Activated T-cell treated with anti-CD3 and anti-CD28 coated beads for 24 hours (primary cell): Measurements from ENCODE around the gene SIAH2.
"Not testable (repeated sequence)": the region's sequence is repeated elsewhere in the genome, so short reads cannot be mapped to it uniquely, and the experiment has no call there.

ENCODE experiments used
- DNase-seq: peaks from one replicate; pipeline ENCODE4 v3.0.0-alpha.2; 2020; ENCODE audit warnings: low read depth

Gene SIAH2

GRCh38 chr3:150763122-150763840 is at the start of gene SIAH2:
Gene SIAH2, minus strand, starts transcription at chr3:150763169. Its CDS starts 320 bp downstream, at chr3:150762849.
- peak; percentile 91 for DNase-seq

GRCh38 chr3:150811984-150812383 is 49.0 kb upstream of the SIAH2 start:
- DNase-seq: no peak

- DNase-seq: no peak
Measured at GRCh38 chr3:150810641-150811040, 47.7 kb upstream of the SIAH2 start.

- DNase-seq: no peak
Measured at GRCh38 chr3:150806185-150806835, 43.3 kb upstream of the SIAH2 start.

GRCh38 chr3:150805354-150805753 is 42.4 kb upstream of the SIAH2 start:
- no peak for DNase-seq

GRCh38 chr3:150803440-150803985 is 40.5 kb upstream of the SIAH2 start:
- DNase-seq: no peak

GRCh38 chr3:150800722-150801121 is 37.8 kb upstream of the SIAH2 start:
- no peak for DNase-seq

GRCh38 chr3:150798122-150798618 is 35.2 kb upstream of the SIAH2 start:
- no peak for DNase-seq

GRCh38 chr3:150797155-150797554 is 34.2 kb upstream of the SIAH2 start:
- no peak for DNase-seq

GRCh38 chr3:150796527-150796926 is 33.6 kb upstream of the SIAH2 start:
- DNase-seq: not testable (repeated sequence)

GRCh38 chr3:150793641-150794040 is 30.7 kb upstream of the SIAH2 start:
- no peak for DNase-seq

GRCh38 chr3:150790629-150791028 is 27.7 kb upstream of the SIAH2 start:
- no peak for DNase-seq

GRCh38 chr3:150789451-150789850 is 26.5 kb upstream of the SIAH2 start:
- DNase-seq: no peak

- DNase-seq: peak; percentile 77
Measured at GRCh38 chr3:150787741-150788370, 24.9 kb upstream of the SIAH2 start.

GRCh38 chr3:150786791-150787190 is 23.8 kb upstream of the SIAH2 start:
- no peak for DNase-seq

- no peak for DNase-seq
Measured at GRCh38 chr3:150784747-150785125, 21.8 kb upstream of the SIAH2 start.

GRCh38 chr3:150783920-150784746 is 21.2 kb upstream of the SIAH2 start:
- no peak for DNase-seq

- no peak for DNase-seq
Measured at GRCh38 chr3:150783316-150783715, 20.3 kb upstream of the SIAH2 start.

- no peak for DNase-seq
Measured at GRCh38 chr3:150779402-150779858, 16.5 kb upstream of the SIAH2 start.

GRCh38 chr3:150778793-150779401 is 15.9 kb upstream of the SIAH2 start:
- DNase-seq: no peak

- DNase-seq: no peak
Measured at GRCh38 chr3:150775001-150775599, 12.1 kb upstream of the SIAH2 start.
